RWPE1 (cell line): ENCODE results near the gene BAIAP3.

Experiments used
- CTCF ChIA-PET: fragments of 350-600 bp; sonication (Branson Sonifier 250); formaldehyde crosslinking; extraction: SDS; loops from one replicate; lab custom pipeline; 2021; lab: Yijun Ruan, JAX
- POLR2A ChIA-PET: fragments of 400-600 bp; formaldehyde crosslinking; extraction: SDS; loops from one replicate; lab custom pipeline; 2020; ENCODE audit warnings: antibody characterized with exemption; ENCODE audit not compliant: low non-redundant PET; lab: Yijun Ruan, JAX
- DNase-seq: peaks from one replicate; pipeline ENCODE4 v3.0.0; 2012; ENCODE audit warnings: low spot score
- H3K27ac ChIP-seq: fragments of 450-650 bp; 2 replicates; pipeline ENCODE4 v1.5.1; 2017
- TF ChIP-seq, protein P1 (sequence below): fragments of 450-650 bp; conservative IDR thresholded peaks from 2 replicates; pipeline ENCODE4 v1.5.1; 2017; ENCODE audit warnings: low read depth, mild to moderate bottlenecking

The BAIAP3 gene

GRCh38 chr16:1363501-1364041, 30.1 kb downstream of the BAIAP3 start:
- TF ChIP-seq, protein P1, sequence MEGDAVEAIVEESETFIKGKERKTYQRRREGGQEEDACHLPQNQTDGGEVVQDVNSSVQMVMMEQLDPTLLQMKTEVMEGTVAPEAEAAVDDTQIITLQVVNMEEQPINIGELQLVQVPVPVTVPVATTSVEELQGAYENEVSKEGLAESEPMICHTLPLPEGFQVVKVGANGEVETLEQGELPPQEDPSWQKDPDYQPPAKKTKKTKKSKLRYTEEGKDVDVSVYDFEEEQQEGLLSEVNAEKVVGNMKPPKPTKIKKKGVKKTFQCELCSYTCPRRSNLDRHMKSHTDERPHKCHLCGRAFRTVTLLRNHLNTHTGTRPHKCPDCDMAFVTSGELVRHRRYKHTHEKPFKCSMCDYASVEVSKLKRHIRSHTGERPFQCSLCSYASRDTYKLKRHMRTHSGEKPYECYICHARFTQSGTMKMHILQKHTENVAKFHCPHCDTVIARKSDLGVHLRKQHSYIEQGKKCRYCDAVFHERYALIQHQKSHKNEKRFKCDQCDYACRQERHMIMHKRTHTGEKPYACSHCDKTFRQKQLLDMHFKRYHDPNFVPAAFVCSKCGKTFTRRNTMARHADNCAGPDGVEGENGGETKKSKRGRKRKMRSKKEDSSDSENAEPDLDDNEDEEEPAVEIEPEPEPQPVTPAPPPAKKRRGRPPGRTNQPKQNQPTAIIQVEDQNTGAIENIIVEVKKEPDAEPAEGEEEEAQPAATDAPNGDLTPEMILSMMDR: peak; percentile 88
- H3K27ac ChIP-seq: 0 out of 2 replicates have a peak overlapping the region, but pooled peaks have one; percentile 23
- peak; percentile 62 for DNase-seq
- ChIA-PET POLR2A (interaction anchor here (0.6 kb wide), 1 partner anchor 644 kb away, joined by 3 read pairs; no protein-coding TSS in a partner anchor), CTCF (interaction anchor here (0.5 to 1.6 kb wide), 15 partner anchors 10 to 449 kb away, joined by 3 to 13 read pairs (median 4); no protein-coding TSS in a partner anchor)

DNA sequence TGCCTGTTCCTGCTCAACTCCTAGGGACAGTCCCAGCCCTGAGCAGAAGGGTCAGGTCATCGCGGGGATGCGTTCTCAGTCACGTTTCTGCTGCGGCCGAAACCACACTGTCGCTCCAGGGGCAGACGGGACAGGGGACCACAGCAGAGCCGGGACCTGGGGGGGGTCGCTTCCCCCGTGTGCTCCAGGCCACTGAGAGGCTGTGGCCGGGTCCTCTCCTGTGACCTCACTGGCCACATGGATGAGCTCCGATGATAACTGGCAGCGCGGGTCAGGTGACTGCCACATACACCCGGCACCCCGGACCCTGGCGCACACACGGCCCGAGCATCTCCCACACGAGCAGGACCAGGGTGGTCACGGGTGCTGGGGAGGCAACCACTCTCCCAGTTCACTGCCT, 31.1 kb downstream of the BAIAP3 start:
- ChIA-PET CTCF (interaction anchor here (0.6 kb wide), 2 partner anchors 80 to 341 kb away, joined by 3 read pairs; no protein-coding TSS in a partner anchor), POLR2A (interaction anchor here (0.6 kb wide), 1 partner anchor 9 kb away, joined by 3 read pairs; no protein-coding TSS in a partner anchor)
- TF ChIP-seq, protein P1: no peak
- peak overlapping the region; percentile 25; the same call in 1 of the 2 replicates for H3K27ac ChIP-seq
- no peak for DNase-seq

DNA sequence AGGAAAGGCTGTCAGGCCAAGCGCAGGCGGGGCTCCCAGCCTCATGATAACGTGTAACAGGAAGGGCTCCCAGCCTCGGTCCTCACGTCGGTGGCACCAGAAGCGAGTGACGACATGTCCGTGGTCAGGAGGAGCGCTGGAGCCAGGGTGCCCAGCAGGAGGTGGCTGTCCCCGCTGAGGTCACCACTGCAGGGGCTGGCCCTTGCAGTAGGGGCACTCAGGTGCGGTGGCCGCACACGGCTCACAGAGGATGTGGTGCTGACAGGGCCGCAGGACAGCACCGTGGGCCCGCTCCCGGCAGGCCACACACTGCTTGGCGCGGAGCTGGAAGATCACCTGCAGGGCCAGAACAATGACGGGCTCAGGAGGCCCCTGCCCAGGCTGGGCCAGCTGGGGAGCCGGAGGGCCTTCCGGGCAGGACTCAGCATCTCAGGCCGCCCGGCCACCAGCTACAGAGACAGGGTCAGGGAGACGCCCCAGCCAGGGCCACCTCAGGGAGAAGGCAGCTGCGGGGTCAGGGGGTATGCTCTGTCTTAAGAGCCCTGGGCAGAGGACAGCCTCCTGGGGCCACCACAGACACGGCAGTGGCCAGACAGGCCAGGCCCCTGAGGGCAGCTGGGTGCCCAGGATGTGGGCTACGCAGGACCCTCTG, 32.7 kb downstream of the BAIAP3 start:
- DNase-seq: no peak
- CTCF ChIA-PET: no interaction called here
- H3K27ac ChIP-seq: peak overlapping the region; percentile 38; the same call in 1 of the 2 replicates
- POLR2A ChIA-PET: no interaction called here
- TF ChIP-seq, protein P1: no peak

- TF ChIP-seq, protein P1: no peak
- DNase-seq: no peak
- ChIA-PET CTCF (no interaction called here), POLR2A (no interaction called here)
- peak overlapping the region; percentile 38; the same call in 1 of the 2 replicates for H3K27ac ChIP-seq
Measured at GRCh38 chr16:1366712-1367299, 33.4 kb downstream of the BAIAP3 start.

DNA sequence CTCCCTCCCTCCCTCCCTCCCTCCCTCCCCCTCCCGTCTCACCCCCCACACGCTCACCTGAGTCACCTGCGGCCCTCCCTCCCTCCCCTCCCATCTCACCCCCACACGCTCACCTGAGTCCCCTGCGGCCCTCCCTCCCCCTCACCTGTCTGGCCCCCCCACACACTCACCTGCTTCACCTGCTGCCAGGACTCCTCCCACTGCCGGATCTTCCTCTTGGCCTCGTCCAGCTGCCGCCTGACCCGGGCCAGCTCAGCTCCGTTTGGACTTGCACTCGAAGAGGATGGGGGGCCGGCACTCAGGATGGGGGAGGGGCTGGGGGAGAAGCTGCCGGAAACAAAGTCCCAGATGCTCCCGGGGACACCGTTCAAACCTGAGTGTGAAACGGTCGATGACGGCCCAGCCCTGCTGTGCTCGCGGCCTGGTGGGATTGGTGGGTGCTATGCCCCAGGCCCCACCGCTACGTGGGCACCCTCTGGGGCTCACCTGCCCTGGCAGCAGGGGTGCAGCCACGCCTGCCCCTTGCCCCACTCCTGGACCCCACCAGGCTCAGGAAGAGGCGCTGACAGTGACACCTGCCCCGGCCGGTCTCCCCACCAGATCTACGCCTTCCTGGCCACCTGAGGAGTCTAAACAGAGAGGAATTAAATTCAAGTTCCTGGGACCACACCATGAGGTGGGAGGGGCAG, 34.2 kb downstream of the BAIAP3 start:
- CTCF ChIA-PET: interaction anchor here (0.6 kb wide), 1 partner anchor 75 kb away, joined by 8 read pairs; no protein-coding TSS in a partner anchor
- H3K27ac ChIP-seq: peak overlapping the region; percentile 11; the same call in 1 of the 2 replicates

More for the DNA sequence above, 34.2 kb downstream of the BAIAP3 start:
- POLR2A ChIA-PET: interaction anchor here (0.6 kb wide), 1 partner anchor 20 kb away, joined by 3 read pairs; no protein-coding TSS in a partner anchor
- TF ChIP-seq, protein P1: no peak
- no peak for DNase-seq
